NB4 (cell line): ENCODE data around the gene CELF4.

Experiments
- CTCF ChIP-seq: IDR thresholded peaks from one replicate; pipeline ENCODE4 v1.5.1; 2012; ENCODE audit warnings: low read depth, low read length
- MAX ChIP-seq: IDR thresholded peaks from 2 replicates; pipeline ENCODE4 v1.6.1; 2011; ENCODE audit warnings: low read depth, low read length
- MYC ChIP-seq: IDR thresholded peaks from 2 replicates; pipeline ENCODE4 v1.6.1; 2011; ENCODE audit warnings: low read depth, low read length
- POLR2A ChIP-seq: IDR thresholded peaks from 2 replicates; pipeline ENCODE4 v1.6.1; 2011; ENCODE audit warnings: mild to moderate bottlenecking; ENCODE audit not compliant: insufficient read length; ENCODE audit errors: extremely low read depth

GRCh38 chr18:37402735-37403099 lies 162.9 kb downstream of the CELF4 start:
- TF ChIP-seq CTCF (no peak), POLR2A (no peak), MAX (no peak), MYC (no peak)
